ENCODE measurements around the gene GIMAP8.

The GIMAP8 gene

DNA sequence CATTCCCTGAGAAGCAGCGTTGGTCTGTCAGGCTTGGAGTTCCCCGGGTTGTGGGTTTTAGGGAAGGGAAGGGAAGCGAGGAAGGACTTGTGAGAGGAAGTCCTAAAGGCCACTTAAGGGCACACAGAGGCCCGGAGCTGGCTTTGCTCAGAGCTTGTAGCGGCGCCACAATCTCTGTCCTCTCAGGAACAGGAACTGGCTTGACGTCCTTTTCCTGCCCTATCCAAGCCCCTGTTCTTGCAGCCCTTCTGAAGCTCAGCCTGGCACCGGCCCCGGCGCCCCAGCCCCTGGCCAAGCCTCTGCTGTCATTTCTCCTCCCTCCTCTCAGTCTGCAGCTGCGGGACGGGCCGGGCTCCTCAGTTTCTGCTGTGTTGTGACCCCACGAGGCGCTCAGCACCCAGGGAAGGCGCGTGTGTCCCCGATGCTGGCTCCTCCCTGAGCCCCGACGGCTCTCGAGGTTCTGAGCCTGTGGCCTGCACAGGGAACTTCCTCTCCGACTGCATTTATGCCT is at the start of gene GIMAP8:
TSS of gene GIMAP8 (plus strand) at position 140 of the 511 bp plus-strand sequence. CDS start 16,069 bp downstream, outside the sequence.
- peak; percentile 53 for DNase-seq (ENCODE audit: low read depth)

DNA sequence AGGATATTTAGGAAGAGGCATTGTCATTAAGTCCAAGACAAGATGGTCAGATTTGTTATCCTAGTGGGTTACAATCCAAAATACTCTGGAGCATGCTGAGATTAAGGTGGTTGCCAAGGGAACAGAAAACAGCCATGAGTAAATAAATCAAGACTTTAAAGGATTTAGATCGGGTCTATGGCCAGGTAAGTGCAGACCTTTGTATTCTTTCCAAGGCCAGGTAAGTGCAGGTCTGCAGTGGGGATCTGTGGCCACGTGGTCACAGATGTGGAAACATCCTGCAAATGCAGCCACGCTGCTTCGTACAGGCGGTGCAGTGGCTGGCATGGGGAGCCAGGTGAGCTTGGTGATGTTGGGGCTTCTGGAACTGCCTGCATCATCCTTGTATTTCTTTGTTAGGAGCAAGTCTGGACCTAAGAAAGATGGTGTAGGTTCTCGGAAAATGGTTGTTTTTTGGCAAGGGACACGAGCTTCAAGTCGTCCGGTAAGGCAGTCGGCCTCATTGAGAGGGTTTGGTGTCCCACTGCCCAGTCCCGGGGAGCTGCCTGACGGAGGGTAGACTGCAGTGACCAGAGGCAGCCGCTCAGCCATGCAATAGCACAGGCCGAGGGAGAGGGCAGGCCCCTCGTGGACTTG is 49.5 kb upstream of the GIMAP8 start:
- no peak for DNase-seq (ENCODE audit: low read depth)

DNA sequence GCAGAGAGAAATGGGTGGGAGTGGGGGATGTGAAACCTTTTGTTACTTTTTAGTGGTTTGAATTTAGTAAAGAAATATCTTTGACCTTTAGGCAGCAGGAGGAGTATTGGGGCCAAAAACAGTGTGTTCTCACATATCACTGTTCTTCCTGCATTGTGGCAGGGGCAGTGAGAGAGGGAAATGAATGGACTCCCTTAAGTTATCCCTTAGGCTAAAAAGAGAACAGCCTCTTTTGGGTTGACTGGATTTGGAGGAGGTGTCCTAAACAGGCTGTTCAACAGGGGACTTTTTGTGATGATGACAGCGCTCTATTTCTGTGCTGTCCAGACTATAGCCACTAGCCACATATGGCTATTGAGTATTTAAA is 49.0 kb upstream of the GIMAP8 start:
- DNase-seq (ENCODE audit: low read depth), result no peak

DNA sequence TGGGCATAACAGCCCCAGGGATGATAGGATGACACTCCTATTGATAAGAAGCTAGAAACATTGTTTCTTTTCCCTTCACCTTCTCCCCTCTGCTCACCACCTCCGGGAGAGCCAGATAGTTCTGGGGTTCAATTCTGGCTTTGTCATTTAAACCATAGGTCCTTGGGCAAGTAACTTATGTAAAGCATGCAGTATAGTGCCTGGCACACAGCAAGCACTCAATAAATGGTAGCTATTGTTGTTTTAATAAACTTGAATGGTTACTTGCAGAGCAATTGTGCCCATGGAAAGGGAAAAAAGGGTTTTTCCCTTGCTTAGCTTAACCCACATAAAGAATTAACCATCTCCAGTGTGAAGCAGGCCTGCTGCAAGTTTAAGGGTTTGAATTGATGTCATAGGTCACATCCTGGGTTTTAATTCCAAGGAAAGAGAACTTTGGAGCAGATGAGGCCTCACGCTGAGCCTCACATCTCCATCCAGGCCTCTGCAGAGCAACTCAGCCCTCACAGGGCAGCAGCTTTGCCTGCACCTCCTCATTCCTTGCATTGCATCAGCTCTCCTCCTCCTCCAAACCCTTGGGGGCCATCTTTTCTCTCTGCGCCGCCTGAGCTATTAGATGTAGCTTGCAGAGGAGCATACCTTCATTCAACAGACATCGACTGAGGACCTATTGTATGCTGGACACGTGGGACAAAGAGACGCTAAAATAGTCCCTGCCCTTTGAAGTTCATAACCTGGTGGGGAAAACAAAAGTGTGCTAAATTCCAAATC is 48.4 kb upstream of the GIMAP8 start:
- DNase-seq (ENCODE audit: low read depth), result no peak

DNA sequence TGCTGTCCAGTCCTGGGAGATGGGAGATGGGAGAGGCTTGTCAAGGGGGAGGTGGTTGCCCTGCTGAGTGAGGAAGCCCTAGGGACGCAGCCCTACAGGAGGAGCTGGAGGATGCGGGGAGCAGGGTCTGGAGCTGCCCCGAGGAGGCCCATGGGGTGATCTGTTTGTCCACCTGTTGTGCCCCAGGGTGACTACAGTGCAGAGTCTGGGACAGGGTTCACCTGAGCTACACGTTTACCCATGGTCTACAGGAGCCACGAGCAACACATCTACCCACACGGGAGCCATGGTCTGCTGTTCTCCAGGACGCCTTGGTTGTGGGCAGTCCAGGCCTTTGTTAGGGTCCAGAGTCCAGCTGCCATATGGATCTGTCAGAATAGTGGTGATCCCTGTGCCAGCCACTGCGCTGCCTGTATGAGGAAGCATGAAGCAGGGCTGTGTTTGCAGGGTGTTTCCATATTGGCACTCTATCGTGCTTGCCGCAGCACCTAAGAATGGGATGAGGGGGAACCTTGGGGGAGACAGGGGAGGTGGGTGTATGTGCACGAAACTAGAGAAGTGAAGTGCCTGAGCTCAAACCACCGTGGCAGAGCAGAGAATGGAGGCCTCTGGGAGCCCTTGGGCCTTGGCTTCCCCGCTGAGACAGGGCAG is 47.6 kb upstream of the GIMAP8 start:
- no peak for DNase-seq (ENCODE audit: low read depth)

DNA sequence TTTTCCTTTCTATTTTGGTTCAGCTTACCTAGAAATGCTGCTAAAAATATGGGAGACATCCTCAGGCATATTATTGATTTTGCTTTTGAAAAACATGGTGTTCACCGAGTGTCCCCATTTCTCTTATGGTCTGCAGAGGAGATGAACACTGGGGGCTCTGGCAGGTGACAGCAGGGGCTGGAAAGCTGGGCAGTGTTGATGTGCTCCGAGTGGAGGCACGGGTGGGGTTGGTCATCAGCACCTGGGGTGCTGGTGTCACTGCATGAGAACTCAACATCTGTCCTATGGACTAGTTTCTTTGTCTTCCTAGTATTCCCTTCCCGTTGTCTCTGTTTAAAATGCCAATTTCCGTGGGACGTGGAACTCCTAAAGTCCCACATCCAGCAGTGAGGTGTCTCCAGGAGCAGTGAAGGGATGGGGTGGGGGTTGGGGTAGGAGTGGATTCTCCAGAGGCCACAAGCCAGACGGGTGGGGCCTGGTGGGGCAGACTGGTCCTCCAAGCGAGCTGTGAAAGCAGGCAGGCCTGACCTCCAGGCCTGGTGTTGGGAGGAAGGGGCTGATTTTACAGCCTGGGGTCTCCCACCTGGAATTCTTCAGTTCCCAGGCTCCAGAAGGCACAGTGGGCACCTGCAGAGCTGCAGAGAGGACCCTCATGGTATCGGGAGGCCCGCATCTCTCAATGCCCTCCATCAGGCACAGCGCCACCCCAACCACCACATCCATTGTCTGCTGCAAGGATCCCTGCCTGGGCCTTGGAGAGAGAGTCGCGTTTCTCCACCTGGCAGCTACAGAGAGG is 46.9 kb upstream of the GIMAP8 start:
- DNase-seq (ENCODE audit: low read depth), result no peak

DNA sequence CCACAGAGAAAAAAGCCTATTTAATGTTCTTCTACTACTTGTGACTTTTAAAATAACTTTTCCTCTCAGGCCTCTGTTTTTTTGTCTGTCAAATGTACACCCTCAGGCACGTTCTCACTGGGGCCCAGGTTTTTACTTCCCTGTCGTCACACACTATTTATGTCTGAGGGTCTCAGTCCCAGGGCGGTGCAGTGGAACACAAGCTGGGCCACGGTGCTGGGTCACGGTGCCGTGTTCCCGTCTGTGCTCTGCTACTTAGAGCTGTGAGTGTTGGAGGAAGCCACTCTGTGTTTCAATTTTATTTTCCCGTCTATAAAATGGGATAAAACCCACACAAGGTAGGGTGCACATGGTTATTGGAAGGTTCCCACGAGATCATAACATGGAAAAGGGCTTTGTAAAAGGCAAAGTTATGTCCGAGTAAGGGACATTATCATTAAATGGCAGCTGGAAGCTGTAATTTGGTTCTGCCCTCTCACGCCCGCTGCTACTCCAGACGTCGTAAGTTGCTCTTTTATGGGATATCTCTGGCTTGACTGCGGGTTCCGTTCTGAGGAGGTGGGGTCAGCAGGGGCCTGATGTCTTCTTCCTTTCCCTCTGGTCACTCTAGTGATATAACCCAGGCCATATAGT is 46.1 kb upstream of the GIMAP8 start:
- DNase-seq (ENCODE audit: low read depth), result no peak

DNA sequence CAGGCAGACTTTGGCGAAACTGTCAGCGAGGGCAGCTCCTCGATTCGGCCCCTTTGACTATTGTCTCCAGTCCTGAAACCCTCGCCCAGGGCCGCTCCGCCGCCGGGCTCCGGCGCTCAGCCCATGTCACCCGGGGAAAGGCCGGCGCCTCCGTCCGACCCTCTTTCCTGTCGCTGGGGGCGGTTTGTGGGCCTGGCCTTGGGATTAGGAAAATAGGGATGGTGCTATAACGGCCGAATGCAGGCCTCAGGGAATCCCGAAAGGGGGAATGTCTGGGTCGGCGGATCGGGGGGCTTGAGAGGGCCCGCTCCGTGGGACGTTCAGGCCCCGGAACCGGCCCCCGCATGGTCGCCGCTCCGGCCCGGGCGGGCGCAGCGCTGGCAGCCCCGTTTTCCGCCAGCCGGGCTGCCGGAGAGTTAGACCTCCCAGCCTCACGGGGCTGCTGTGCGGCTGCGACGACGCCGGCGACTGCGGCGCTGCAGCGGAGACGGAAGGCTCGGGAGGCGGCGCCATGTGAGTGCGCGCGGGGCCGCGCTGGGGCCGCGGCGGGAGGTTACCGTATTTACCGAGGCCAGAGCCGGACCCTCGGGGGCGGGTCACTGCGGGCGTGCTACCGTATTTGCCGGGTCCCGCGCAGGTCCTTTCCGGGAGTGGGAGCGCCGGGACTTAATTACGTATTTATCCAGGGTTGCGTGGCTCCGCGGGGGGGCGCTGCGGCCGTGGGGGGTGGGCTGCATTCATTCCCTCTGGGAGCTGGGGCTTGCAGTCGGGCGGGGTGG is 45.4 kb upstream of the GIMAP8 start:
- DNase-seq (ENCODE audit: low read depth), result peak; percentile 79

DNA sequence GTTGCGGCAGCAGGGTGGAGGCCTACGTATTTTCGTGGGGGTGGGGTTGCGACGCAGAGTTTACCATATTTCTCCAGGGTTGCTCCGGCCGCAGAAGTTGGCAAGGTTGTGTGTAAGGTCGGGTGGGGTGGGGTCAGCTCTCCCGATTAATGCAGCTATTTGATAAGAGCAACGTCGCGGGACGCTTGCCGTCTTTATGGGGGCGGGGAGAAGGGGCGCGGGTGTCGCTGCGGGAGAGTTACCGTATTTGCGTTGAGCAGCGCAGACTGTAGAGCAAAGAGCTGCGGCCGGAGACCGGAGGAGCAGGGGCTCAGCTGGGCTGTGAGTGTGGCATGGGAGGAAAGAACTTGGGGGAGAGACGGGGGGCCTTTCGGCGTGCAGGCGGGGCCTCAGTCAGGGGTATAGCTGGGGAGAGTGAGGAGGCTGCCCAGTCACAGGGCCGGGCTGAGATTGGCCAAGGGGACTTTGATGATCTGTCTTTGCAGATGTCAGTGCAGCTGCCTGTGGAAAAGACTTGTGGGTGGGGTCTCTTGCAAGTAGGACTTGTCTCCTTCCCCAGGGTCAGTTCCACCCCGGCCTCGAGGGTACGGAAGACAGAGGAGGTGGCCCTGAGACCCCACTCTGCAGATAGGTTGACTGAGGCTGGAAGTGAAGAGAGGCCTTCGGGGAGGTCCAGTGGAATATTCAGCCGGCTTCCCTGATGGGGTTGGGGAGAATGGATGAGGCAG is 44.7 kb upstream of the GIMAP8 start:
- DNase-seq (ENCODE audit: low read depth), result no peak

DNA sequence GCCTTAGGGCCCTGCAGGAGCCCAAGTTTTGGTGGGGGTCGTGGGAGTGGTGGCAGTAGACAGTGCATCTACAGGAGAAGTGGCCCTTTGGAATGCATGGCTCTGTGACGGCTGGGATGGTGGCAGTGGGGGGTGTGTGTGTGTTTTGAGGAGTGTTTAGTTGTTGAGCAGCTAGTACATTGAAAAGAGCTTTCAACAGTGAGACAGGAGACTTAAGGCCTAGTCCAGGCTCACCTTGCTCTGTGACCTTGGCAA is 44.2 kb upstream of the GIMAP8 start:
- no peak for DNase-seq (ENCODE audit: low read depth)

DNA sequence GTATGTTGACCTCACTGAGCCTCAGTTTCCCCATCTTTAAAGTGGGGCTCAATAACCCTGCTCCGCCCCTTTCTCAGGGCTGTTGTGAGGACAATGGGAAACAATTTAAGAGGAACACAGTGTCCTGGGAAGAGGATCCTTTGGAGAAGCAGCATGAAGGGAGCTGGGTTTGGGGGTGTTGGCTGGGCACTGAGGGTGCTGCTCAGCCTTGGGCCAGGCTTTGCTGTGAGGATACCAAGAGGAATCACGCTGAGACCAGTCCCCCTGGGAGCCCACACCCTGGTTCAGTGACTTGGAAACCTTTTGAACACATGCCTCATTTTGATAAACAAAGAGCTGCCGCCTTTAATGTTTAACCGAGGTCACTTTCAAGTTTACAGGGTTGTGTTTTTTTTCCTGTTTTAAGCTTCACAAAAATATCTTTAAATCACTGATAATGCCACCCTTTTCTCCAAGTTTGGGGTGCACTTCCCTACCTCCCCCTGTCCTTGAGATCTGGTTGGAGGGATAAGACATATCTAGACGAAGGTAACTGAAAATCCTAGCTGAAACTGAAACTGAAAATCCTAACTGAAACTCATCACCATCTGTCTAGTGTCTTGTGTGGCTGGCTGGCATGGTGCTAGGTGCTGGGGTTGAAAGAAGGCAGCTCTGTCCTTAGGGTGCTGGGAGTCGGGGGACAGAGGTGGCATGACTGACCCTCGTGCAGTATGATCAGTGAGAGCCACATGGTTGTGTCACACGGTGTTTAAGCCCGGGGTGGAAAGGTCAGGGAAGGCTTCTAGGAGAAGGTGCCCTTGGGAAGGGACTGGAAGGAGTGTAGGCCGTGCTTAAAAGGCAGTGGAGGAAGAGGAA is 43.6 kb upstream of the GIMAP8 start:
- no peak for DNase-seq (ENCODE audit: low read depth)

DNA sequence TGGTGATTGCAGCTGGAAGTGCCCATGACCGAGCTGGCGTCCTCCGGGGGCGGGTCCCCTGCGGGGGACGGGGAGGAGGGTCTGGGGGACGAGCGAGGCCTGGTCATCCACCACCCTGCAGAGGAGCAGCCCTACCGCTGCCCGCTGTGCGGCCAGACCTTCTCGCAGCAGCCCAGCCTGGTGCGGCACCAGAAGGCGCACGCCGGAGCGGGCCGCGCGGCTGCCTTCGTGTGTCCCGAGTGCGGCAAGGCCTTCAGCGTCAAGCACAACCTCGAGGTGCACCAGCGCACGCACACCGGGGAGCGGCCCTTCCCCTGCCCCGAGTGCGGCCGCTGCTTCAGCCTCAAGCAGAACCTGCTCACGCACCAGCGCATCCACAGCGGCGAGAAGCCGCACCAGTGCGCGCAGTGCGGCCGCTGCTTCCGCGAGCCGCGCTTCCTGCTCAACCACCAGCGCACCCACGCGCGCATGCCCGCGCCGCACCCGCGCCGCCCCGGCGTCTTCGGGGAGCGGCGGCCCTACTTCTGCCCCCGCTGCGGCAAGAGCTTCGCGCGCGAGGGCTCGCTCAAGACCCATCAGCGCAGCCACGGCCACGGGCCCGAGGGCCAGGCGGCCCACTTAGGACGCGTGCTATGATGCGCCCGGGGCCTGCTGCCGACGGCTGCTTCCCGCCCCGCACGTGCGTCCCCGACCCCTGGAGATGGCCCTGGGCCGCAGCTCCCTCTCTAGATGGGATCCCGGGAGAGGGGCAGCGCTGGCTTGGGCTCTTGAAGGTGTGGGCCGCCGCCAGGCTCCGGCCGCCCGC is 42.6 kb upstream of the GIMAP8 start:
- no peak for DNase-seq (ENCODE audit: low read depth)

DNA sequence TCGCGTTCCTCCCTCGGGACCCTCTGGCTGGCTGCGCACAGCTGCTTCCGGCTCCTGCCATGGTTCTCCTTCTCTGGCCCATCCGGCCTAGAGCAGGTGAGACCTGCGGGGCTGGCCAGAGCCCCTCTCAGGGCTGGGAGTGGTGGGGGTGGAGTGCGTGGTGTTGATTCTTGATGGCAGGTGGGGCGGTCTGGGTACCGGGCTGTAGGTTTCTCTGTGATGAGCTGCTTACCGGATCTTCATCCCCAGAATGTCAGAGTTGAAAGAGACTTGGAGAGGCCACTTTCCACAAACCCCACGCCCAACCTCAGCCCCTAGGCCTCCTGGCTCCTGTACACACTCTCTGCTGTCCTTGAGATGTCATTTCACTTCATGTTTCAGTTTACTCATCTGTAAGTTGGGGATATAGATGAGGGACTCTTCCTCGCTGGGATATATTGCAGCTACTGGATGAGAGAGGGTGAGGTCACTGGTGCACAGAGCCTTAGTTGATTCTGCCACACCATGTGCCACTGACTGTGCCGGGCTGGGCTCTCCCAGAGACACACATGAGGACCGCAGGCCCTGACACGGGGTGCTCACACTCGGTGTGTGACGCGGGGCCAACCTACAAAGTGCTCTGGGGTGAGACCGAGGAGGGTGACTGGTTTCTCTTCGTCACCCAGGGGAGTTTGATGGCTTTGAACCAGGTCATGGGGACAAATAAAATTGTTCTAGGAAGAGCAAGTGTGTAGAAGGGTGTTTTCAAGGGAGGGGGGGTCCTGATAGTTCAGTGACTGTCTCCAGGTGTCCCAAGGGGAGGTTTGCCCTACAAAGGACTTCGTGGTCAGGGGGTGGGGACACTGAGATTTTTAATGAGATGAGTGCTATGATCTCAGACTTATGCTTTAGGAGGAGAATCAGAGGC is 41.8 kb upstream of the GIMAP8 start:
- no peak for DNase-seq (ENCODE audit: low read depth)

DNA sequence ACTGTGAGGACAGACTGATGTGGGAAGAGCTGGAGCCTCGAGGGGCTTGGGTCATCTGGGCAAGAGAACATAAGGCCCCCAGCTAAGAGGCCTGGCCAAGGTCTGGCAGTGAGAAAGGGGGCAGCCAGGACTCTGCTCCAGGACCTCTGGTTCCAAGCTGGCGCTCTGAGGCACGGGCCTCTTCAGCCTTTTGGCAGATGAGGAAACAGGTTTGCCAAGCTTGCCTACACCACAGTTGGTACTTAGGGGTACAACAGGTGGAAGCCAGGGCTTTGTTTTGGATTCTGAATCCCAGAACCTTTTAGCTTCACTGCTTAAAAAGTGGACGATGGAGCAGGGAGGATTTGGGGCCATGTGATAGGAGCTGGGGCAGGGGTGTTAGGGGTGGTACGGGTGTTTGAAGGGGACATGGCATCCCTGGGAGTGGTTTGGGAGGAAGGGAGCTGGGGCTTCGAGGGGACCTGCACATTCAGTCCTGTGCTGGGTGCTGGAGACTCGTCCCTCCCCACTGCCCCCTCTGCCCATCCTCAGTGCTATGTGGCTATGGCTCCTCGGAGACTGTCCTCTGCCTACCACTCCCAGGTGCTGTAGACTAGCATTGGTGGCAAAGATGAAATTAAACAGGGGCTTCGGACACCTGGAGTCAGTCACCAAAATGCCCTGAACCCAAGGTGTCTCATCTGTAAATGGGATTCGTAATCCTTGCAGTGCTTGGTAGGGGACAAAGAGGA is 41.0 kb upstream of the GIMAP8 start:
- DNase-seq (ENCODE audit: low read depth), result no peak

DNA sequence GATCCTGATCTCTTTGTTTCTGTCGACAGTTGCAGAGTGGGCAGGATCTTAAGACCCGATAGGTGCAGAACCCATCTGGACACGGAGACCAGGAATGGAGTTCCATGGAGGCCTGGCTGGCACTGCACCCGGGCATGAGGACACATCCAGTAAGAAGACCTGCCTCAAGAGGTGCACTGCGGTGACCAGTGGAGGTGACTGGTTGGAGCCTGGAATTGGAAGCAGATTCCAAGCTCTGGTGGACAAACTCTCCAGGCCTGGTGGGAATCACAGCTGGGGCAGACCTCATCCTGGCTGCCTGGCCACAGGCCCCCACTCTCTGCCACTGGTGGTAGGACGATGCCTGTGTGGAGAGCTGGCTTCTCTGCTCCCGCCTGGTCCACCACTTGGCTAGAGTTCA is 40.3 kb upstream of the GIMAP8 start:
- no peak for DNase-seq (ENCODE audit: low read depth)

DNA sequence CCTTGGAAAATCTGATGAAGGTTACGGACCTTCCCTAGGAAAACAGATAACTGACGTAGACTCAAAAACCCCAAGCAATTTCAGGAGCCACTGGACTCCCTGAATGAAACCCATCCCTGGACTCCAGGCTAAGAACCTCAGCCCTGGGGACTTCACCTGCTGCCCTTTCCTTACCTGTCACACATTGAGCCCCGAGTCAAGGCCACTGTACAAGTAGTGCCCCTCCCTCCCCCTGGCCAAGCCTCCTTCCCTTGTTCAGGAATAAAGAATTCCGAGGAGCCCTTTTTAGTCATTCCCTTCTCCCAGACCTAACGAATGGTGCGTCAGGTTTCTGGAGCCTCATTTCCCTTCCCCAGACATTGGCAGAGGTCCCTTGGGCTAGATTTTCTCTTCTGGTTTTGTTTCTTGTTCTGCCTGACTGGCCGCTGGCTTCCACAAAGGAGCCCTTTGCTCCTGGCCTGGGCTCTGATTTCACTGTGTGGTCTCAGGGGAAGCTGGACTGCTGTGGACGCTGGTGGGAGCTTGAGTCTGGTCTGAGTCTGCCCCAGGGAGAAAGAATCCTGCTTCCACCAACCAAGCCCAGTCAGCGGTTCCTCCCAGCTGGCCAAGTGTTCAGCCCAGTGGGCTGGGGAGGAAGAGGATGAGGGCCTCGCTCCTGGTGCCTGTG is 39.6 kb upstream of the GIMAP8 start:
- DNase-seq (ENCODE audit: low read depth), result no peak

Data from activated T-cell treated with anti-CD3 and anti-CD28 coated beads for 48 hours (primary cell).